Measurements from ENCODE around the gene LEF1. TPM values are rescaled to one million over a fixed set of nuclear protein-coding genes. Genes with fewer than 3 reads are reported as not detected.
A peak's percentile ranks its signal among the peaks of the same experiment; 100 is the strongest.

The LEF1 gene
- total and polyA plus RNA-seq, 5 donors from 2014 or later: 465 to 627 (median 558) TPM

DNA sequence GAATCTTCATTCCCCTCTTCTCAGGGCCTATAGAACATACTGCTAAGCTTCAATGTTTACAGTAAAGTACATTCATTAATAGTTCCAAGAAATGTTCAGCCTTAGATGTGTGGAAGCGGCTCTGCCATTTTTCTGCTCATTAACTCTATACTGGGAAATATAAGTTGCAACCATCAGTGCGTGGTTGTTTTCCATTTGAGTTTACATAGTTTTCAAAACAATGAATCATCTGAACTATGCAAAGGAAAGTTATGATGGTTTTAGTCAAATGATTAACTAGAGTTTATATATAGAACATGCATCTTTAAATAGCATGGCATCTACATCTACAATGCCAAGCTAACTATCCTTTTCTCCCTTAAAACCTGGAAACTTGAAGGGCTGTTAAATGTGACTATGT, 29.6 kb downstream of the LEF1 start:
- Histone ChIP-seq H3K4me1 (ENCODE audit: control insufficient read depth, insufficient read depth, low read length, poor library complexity, severe bottlenecking) (peaks cover 100% of the 10 kb centered on the region), H3K36me3 (ENCODE audit: control insufficient read depth, insufficient read depth, low read length) (peaks cover 52% of the 10 kb centered on the region), H3K27me3 (ENCODE audit: control insufficient read depth, insufficient read depth, low read length) (no peaks in the 10 kb centered on the region), H3K27ac (ENCODE audit: insufficient read depth, low read length, poor library complexity, severe bottlenecking) (peak overlapping the region; percentile 77), H3K9me3 (ENCODE audit: control insufficient read depth in 2 of 2, low read length in 2 of 2) (no peaks in the 10 kb centered on the region), H3K4me3 (ENCODE audit: low read depth, low read length) (peak overlapping the region; percentile 82)
- ATAC-seq (ENCODE audit: low read depth in 2 of 2): peak; percentile 36 to 43
- H3K36me3 Mint-ChIP-seq: peaks cover 52% of the 10 kb centered on the region
- H3K4me1 Mint-ChIP-seq: peaks cover 52 to 94% (median 80%) of the 10 kb centered on the region in 4 donors
- DNase-seq: peak in 1 of 3 donors; percentile 67
- no peaks in the 10 kb centered on the region for H3K9me3 Mint-ChIP-seq
- H3K27me3 Mint-ChIP-seq: no peaks in the 10 kb centered on the region
- peak overlapping the region; percentile 45 to 84 (median 80) for H3K4me3 Mint-ChIP-seq
- H3K27ac Mint-ChIP-seq: peak overlapping the region; percentile 79 to 100 (median 91)

DNA sequence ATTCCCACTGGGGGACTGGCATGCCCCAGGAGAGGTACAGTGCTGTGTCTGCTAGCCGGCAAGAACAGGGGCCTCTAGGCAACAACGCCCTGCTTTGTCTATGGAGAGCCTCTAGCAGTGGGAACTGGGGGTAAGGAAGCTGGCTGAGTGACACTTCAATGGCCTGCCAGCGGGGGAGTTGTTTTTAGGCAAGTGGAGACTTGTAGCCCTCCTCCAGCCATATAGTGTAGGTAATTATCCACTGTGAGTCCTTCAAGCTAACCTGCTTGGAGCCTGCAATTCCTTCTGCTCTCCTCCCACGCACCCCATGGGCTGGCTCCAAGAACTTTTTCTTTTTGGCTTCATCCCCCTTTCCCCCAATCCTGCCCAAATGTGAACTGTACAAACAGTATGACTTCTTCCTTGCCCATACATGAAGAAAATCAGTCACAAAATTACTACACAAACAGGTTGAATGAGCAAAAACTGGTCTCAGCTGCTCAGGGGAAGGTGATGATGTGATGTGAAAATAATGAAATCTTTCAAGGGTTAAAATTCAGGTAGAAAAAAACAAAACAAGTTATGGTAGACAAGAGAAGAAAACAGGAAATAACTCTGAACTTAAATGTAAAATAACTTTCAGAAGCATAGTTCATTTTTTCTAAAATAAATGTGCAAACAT, 33.1 kb downstream of the LEF1 start:
- Histone ChIP-seq H3K36me3 (ENCODE audit: control insufficient read depth, insufficient read depth, low read length) (peaks cover 29% of the 10 kb centered on the region), H3K4me3 (ENCODE audit: low read depth, low read length) (peak overlapping the region; percentile 82), H3K27ac (ENCODE audit: insufficient read depth, low read length, poor library complexity, severe bottlenecking) (peak overlapping the region; percentile 77), H3K4me1 (ENCODE audit: control insufficient read depth, insufficient read depth, low read length, poor library complexity, severe bottlenecking) (peaks cover 100% of the 10 kb centered on the region), H3K27me3 (ENCODE audit: control insufficient read depth, insufficient read depth, low read length) (no peaks in the 10 kb centered on the region), H3K9me3 (ENCODE audit: control insufficient read depth in 2 of 2, low read length in 2 of 2) (no peaks in the 10 kb centered on the region)
- H3K4me3 Mint-ChIP-seq: peak overlapping the region; percentile 79 to 92 (median 85)
- peak in 1 of 3 donors; percentile 54 for DNase-seq
- peaks cover 47 to 93% (median 76%) of the 10 kb centered on the region in 4 donors for H3K4me1 Mint-ChIP-seq
- H3K9me3 Mint-ChIP-seq: no peaks in the 10 kb centered on the region
- peak in 1 of 2 donors; percentile 26 for ATAC-seq (ENCODE audit: low read depth in 2 of 2)
- no peaks in the 10 kb centered on the region for H3K27me3 Mint-ChIP-seq
- peak overlapping the region; percentile 82 to 97 (median 82) for H3K27ac Mint-ChIP-seq
- peaks cover 51% of the 10 kb centered on the region for H3K36me3 Mint-ChIP-seq

- DNase-seq: no peak
- Histone ChIP-seq H3K36me3 (ENCODE audit: control insufficient read depth, insufficient read depth, low read length) (peaks cover 42% of the 10 kb centered on the region), H3K27me3 (ENCODE audit: control insufficient read depth, insufficient read depth, low read length) (no peaks in the 10 kb centered on the region), H3K4me3 (ENCODE audit: low read depth, low read length) (peak overlapping the region; percentile 23), H3K27ac (ENCODE audit: insufficient read depth, low read length, poor library complexity, severe bottlenecking) (peak overlapping the region; percentile 35), H3K9me3 (ENCODE audit: control insufficient read depth in 2 of 2, low read length in 2 of 2) (no peaks in the 10 kb centered on the region), H3K4me1 (ENCODE audit: control insufficient read depth, insufficient read depth, low read length, poor library complexity, severe bottlenecking) (peaks cover 95% of the 10 kb centered on the region)
- H3K4me1 Mint-ChIP-seq: peaks cover 49 to 96% (median 79%) of the 10 kb centered on the region in 4 donors
- H3K27me3 Mint-ChIP-seq: no peaks in the 10 kb centered on the region
- H3K27ac Mint-ChIP-seq: peak overlapping the region in 2 of 3 donors; percentile 48 to 60
- no peak for ATAC-seq (ENCODE audit: low read depth in 2 of 2)
- peak overlapping the region in 3 of 4 donors; percentile 51 to 75 (median 65) for H3K4me3 Mint-ChIP-seq
- no peaks in the 10 kb centered on the region for H3K9me3 Mint-ChIP-seq
- H3K36me3 Mint-ChIP-seq: peaks cover 59% of the 10 kb centered on the region
These were observed 37.8 kb downstream of the LEF1 start for GRCh38 chr4:108130955-108131354.

- H3K9me3 ChIP-seq (ENCODE audit: control insufficient read depth in 2 of 2, low read length in 2 of 2): no peaks in the 10 kb centered on the region
- ATAC-seq (ENCODE audit: low read depth in 2 of 2) (no peak), DNase-seq (no peak)
- no peaks in the 10 kb centered on the region for H3K9me3 Mint-ChIP-seq
- peaks cover 53% of the 10 kb centered on the region for H3K36me3 Mint-ChIP-seq
- peak overlapping the region; percentile 62 for H3K27ac ChIP-seq (ENCODE audit: insufficient read depth, low read length, poor library complexity, severe bottlenecking)
- peaks cover 80% of the 10 kb centered on the region for H3K4me1 ChIP-seq (ENCODE audit: control insufficient read depth, insufficient read depth, low read length, poor library complexity, severe bottlenecking)
- peak overlapping the region; percentile 49 for H3K4me3 ChIP-seq (ENCODE audit: low read depth, low read length)
- peaks cover 38% of the 10 kb centered on the region for H3K36me3 ChIP-seq (ENCODE audit: control insufficient read depth, insufficient read depth, low read length)
- H3K4me3 Mint-ChIP-seq: peak overlapping the region; percentile 27 to 65 (median 60)
- no peaks in the 10 kb centered on the region for H3K27me3 Mint-ChIP-seq
- H3K27ac Mint-ChIP-seq: peak overlapping the region; percentile 60 to 89 (median 75)
- peaks cover 38 to 95% (median 74%) of the 10 kb centered on the region in 4 donors for H3K4me1 Mint-ChIP-seq
- no peaks in the 10 kb centered on the region for H3K27me3 ChIP-seq (ENCODE audit: control insufficient read depth, insufficient read depth, low read length)
These were observed 39.5 kb downstream of the LEF1 start for GRCh38 chr4:108129196-108129595.

DNA sequence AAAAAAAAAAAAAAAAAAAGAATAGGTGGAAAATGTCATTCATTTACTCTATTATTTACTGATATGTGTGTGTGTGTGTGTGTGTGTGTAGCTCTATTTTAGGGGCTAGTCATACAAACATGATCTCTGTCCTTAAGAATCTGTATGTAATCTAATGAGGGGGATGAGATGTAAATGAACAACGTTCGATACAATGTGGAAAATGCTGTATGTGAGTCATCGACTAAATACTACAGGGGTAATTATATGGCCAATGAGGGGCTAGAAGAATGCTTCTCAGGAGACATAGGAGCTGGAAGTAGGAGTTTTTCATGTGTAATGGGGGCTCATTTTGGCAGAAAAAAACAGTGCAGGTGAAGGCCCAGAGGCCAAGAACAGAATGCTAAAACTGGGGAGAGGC, 41.9 kb downstream of the LEF1 start:
- H3K9me3 Mint-ChIP-seq: no peaks in the 10 kb centered on the region
- peaks cover 28 to 92% (median 70%) of the 10 kb centered on the region in 4 donors for H3K4me1 Mint-ChIP-seq
- no peaks in the 10 kb centered on the region for H3K27me3 Mint-ChIP-seq
- peak overlapping the region; percentile 49 for H3K4me3 ChIP-seq (ENCODE audit: low read depth, low read length)
- H3K27ac ChIP-seq (ENCODE audit: insufficient read depth, low read length, poor library complexity, severe bottlenecking): peak overlapping the region; percentile 62
- H3K4me1 ChIP-seq (ENCODE audit: control insufficient read depth, insufficient read depth, low read length, poor library complexity, severe bottlenecking): peaks cover 78% of the 10 kb centered on the region
- no peaks in the 10 kb centered on the region for H3K27me3 ChIP-seq (ENCODE audit: control insufficient read depth, insufficient read depth, low read length)
- ATAC-seq (ENCODE audit: low read depth in 2 of 2) (no peak), DNase-seq (no peak)
- H3K9me3 ChIP-seq (ENCODE audit: control insufficient read depth in 2 of 2, low read length in 2 of 2): no peaks in the 10 kb centered on the region
- H3K36me3 Mint-ChIP-seq: peaks cover 46% of the 10 kb centered on the region
- peaks cover 51% of the 10 kb centered on the region for H3K36me3 ChIP-seq (ENCODE audit: control insufficient read depth, insufficient read depth, low read length)
- peak overlapping the region; percentile 19 to 59 (median 49) for H3K4me3 Mint-ChIP-seq
- H3K27ac Mint-ChIP-seq: peak overlapping the region; percentile 60 to 97 (median 79)

DNA sequence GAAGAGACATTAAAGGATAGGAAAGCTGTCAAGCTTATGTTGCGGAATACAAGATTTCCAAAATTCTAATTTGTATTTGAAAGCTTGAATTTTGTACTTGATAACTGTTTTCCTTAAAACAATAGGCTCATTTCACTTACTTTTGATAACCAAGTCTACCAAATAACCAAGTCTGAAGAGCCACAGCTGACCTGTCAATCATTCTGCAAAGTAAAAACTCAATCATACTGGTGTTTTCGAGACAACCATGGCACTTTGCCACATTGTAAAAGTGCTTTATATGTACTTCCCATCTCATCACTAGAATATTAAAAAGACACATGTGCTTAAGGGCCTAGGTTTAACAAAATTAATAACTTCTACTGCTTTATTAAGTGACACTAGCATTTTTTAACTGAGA, 47.9 kb downstream of the LEF1 start:
- no peak for ATAC-seq (ENCODE audit: low read depth in 2 of 2)
- H3K9me3 ChIP-seq (ENCODE audit: control insufficient read depth in 2 of 2, low read length in 2 of 2): no peaks in the 10 kb centered on the region
- no peaks in the 10 kb centered on the region for H3K27me3 Mint-ChIP-seq
- peak overlapping the region; percentile 1 to 44 (median 38) for H3K4me3 Mint-ChIP-seq
- H3K4me1 ChIP-seq (ENCODE audit: control insufficient read depth, insufficient read depth, low read length, poor library complexity, severe bottlenecking): peaks cover 78% of the 10 kb centered on the region
- peak overlapping the region; percentile 22 to 57 (median 47) for H3K27ac Mint-ChIP-seq
- H3K9me3 Mint-ChIP-seq: no peaks in the 10 kb centered on the region
- peaks cover 49% of the 10 kb centered on the region for H3K36me3 Mint-ChIP-seq
- no peak for DNase-seq
- H3K27ac ChIP-seq (ENCODE audit: insufficient read depth, low read length, poor library complexity, severe bottlenecking): peak overlapping the region; percentile 82
- peaks cover 39 to 95% (median 72%) of the 10 kb centered on the region in 4 donors for H3K4me1 Mint-ChIP-seq
- no peaks in the 10 kb centered on the region for H3K27me3 ChIP-seq (ENCODE audit: control insufficient read depth, insufficient read depth, low read length)
- H3K36me3 ChIP-seq (ENCODE audit: control insufficient read depth, insufficient read depth, low read length): peaks cover 24% of the 10 kb centered on the region
- peak overlapping the region; percentile 75 for H3K4me3 ChIP-seq (ENCODE audit: low read depth, low read length)

- ATAC-seq (ENCODE audit: low read depth in 2 of 2): no peak
- Histone ChIP-seq H3K9me3 (ENCODE audit: control insufficient read depth in 2 of 2, low read length in 2 of 2) (no peaks in the 10 kb centered on the region), H3K36me3 (ENCODE audit: control insufficient read depth, insufficient read depth, low read length) (peaks cover 20% of the 10 kb centered on the region), H3K4me1 (ENCODE audit: control insufficient read depth, insufficient read depth, low read length, poor library complexity, severe bottlenecking) (peaks cover 93% of the 10 kb centered on the region), H3K27me3 (ENCODE audit: control insufficient read depth, insufficient read depth, low read length) (no peaks in the 10 kb centered on the region), H3K27ac (ENCODE audit: insufficient read depth, low read length, poor library complexity, severe bottlenecking) (peak overlapping the region; percentile 82), H3K4me3 (ENCODE audit: low read depth, low read length) (peak overlapping the region; percentile 75)
- H3K9me3 Mint-ChIP-seq: no peaks in the 10 kb centered on the region
- no peaks in the 10 kb centered on the region for H3K27me3 Mint-ChIP-seq
- peak in 1 of 3 donors; percentile 66 for DNase-seq
- H3K4me1 Mint-ChIP-seq: peaks cover 51 to 96% (median 75%) of the 10 kb centered on the region in 4 donors
- peak overlapping the region; percentile 42 to 89 (median 63) for H3K4me3 Mint-ChIP-seq
- peak overlapping the region; percentile 16 to 89 (median 89) for H3K27ac Mint-ChIP-seq
- H3K36me3 Mint-ChIP-seq: peaks cover 50% of the 10 kb centered on the region
These were observed 49.4 kb downstream of the LEF1 start for GRCh38 chr4:108119199-108119800.
